Measurements from ENCODE around the gene VHLL.

Gene VHLL

GRCh38 chr1:156344409-156344808 lies 45.3 kb upstream of the VHLL start:
- TF ChIP-seq POLR2AphosphoS5 (IDR thresholded peaks at IDR 0.05; ENCODE audit: low read depth) (no peak), REST (IDR thresholded peaks at IDR 0.05; ENCODE audit: insufficient replicate concordance, low read depth) (no peak), GABPA (IDR thresholded peaks at IDR 0.05; ENCODE audit: low read depth) (no peak), CTCF (IDR thresholded peaks at IDR 0.05; ENCODE audit: insufficient read depth, low read length) (no peak), SPI1 (IDR thresholded peaks at IDR 0.05; ENCODE audit: borderline replicate concordance, low read depth) (no peak)
- DNase-seq (ENCODE audit: low read depth in 1 of 2, low spot score in 1 of 2): no peak

GRCh38 chr1:156342166-156342955 lies 43.3 kb upstream of the VHLL start:
- Histone ChIP-seq H3K27me3 (ENCODE audit: insufficient read depth, poor library complexity, severe bottlenecking) (no peaks in the 10 kb centered on the region), H3K27ac (replicated peaks) (no peak overlapping the region), H3K4me3 (replicated peaks; ENCODE audit: insufficient read depth, low read length) (no peak overlapping the region)
- no peak for DNase-seq (ENCODE audit: low read depth in 1 of 2, low spot score in 1 of 2)
- TF ChIP-seq GABPA (IDR thresholded peaks at IDR 0.05; ENCODE audit: low read depth): no peak
- no peak for TF ChIP-seq CTCF (IDR thresholded peaks at IDR 0.05; ENCODE audit: insufficient read depth, low read length)
- TF ChIP-seq SPI1 (IDR thresholded peaks at IDR 0.05; ENCODE audit: borderline replicate concordance, low read depth): no peak
- TF ChIP-seq POLR2AphosphoS5 (IDR thresholded peaks at IDR 0.05; ENCODE audit: low read depth): no peak
- TF ChIP-seq REST (IDR thresholded peaks at IDR 0.05; ENCODE audit: insufficient replicate concordance, low read depth): no peak

More at GRCh38 chr1:156344409-156344808, 45.3 kb upstream of the VHLL start:
- H3K27ac ChIP-seq (replicated peaks): no peak overlapping the region
- H3K27me3 ChIP-seq (ENCODE audit: insufficient read depth, poor library complexity, severe bottlenecking): no peaks in the 10 kb centered on the region
- H3K4me3 ChIP-seq (replicated peaks; ENCODE audit: insufficient read depth, low read length): no peak overlapping the region

GRCh38 chr1:156338180-156338976 lies 39.3 kb upstream of the VHLL start, which contains the start of the genes CCT3 and TSACC:
Gene CCT3 (minus strand): TSS chr1:156338292. CDS start chr1:156338184, 108 bp downstream.
Gene TSACC (plus strand): TSS chr1:156338526. CDS start chr1:156339758, 1,232 bp downstream.
- H3K27me3 ChIP-seq (ENCODE audit: insufficient read depth, poor library complexity, severe bottlenecking): no peaks in the 10 kb centered on the region
- peak within 1 kb of the TSS; percentile 83 for H3K27ac ChIP-seq (replicated peaks)
- TF ChIP-seq REST (IDR thresholded peaks at IDR 0.05; ENCODE audit: insufficient replicate concordance, low read depth) (no peak), POLR2AphosphoS5 (IDR thresholded peaks at IDR 0.05; ENCODE audit: low read depth) (peak; percentile 88), GABPA (IDR thresholded peaks at IDR 0.05; ENCODE audit: low read depth) (0 out of 2 replicates have a peak, but pooled peaks have one; percentile 36)
- DNase-seq (ENCODE audit: low read depth in 1 of 2, low spot score in 1 of 2): peak; percentile 100
- peak within 1 kb of the TSS; percentile 90 for H3K4me3 ChIP-seq (replicated peaks; ENCODE audit: insufficient read depth, low read length)

All from HL-60 (cell line).